Measurements from ENCODE around the gene UBE2S.

Gene UBE2S

DNA sequence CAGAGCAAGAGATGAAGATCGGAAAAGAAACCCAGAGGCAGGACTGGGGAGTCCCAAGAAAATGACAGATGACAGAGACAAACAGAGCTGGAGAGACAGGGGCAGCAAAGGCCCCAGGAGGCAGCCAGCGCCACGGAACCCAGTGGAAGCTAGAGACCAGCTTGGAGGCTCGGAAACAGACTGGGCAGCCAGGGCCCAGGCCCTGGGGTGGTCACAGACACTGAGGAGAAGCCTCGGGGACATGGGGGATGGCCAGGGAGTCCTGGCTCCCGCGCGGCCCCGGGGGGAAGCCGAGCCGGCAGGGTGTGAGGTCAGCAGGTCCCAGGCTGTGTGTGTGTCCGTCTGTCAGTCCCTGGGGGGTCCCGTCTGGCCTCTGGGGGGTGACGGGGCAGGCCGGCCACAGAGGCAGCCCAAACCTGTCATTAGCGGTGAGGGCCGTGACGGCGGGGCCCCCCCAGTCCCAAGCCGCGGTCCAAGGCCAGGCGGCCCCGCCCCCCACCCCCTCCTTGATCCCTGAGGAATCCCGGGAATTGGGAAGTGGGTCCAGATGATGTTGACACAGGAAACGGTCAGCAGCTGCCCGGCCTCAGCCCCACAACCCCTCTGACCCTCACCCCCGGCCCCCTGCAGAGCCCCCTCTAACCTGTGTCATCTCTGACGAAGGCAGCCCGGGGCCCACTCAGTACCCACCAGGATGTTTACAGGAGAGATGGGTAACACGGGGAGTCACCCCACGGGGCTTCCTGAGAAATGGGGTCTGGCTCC, 33.4 kb downstream of the UBE2S start:
- TF ChIP-seq, protein P1, sequence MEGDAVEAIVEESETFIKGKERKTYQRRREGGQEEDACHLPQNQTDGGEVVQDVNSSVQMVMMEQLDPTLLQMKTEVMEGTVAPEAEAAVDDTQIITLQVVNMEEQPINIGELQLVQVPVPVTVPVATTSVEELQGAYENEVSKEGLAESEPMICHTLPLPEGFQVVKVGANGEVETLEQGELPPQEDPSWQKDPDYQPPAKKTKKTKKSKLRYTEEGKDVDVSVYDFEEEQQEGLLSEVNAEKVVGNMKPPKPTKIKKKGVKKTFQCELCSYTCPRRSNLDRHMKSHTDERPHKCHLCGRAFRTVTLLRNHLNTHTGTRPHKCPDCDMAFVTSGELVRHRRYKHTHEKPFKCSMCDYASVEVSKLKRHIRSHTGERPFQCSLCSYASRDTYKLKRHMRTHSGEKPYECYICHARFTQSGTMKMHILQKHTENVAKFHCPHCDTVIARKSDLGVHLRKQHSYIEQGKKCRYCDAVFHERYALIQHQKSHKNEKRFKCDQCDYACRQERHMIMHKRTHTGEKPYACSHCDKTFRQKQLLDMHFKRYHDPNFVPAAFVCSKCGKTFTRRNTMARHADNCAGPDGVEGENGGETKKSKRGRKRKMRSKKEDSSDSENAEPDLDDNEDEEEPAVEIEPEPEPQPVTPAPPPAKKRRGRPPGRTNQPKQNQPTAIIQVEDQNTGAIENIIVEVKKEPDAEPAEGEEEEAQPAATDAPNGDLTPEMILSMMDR (IDR thresholded peaks at IDR 0.05) = no peak
- Histone ChIP-seq H3K4me3 (no peak overlapping the region), H3K9me3 (no peaks in the 10 kb centered on the region), H3K27ac (no peak overlapping the region), H3K36me3 (no peaks in the 10 kb centered on the region), H3K27me3 (peaks cover 4 to 87% of the 10 kb centered on the region in 2 donors), H3K4me1 (peaks cover 0 to 25% (median 17%) of the 10 kb centered on the region in 4 donors)
- no peak for DNase-seq
- intact Hi-C loops (cut with DNase I; ENCODE audit: low total_unique reads) = no loop called here

DNA sequence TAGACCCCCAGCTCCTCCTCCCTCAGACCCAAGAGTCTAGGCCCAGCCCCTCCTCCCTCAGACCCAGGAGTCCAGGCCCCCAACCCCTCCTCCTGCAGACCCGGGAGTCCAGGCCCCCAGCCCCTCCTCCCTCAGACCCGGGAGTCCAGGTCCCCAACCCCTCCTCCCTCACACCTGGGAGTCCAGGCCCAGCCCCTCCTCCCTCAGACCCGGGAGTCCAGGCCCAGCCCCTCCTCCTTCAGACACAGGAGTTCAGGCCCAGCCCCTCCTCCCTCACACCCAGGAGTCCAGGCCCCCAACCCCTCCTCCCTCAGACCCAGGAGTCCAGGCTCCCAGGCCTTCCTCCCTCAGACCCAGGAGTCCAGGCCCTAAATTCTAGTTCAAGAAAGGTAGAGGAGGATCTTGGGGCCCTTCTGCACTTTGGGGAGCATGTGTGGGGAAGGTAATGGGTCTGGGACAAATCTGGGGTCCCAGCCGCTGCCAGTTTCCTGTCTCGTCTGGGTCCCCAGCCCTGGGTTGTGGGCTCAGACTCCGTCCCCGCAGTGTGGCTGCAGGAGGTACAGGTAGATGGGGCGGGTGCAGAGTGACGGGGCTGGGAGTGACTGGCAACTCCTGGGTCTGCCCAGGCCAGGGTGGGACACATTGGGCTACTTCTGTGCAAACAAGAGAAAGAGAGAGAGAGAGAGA, 34.1 kb downstream of the UBE2S start:
- no peaks in the 10 kb centered on the region for H3K9me3 ChIP-seq
- H3K27me3 ChIP-seq = peaks cover 4 to 95% of the 10 kb centered on the region in 2 donors
- no peaks in the 10 kb centered on the region for H3K36me3 ChIP-seq
- peaks cover 0 to 32% (median 20%) of the 10 kb centered on the region in 4 donors for H3K4me1 ChIP-seq
- DNase-seq = no peak
- TF ChIP-seq, protein P1 (IDR thresholded peaks at IDR 0.05) = no peak
- no peak overlapping the region for H3K27ac ChIP-seq
- intact Hi-C loops (cut with DNase I; ENCODE audit: low total_unique reads) = no loop called here
- H3K4me3 ChIP-seq = no peak overlapping the region

DNA sequence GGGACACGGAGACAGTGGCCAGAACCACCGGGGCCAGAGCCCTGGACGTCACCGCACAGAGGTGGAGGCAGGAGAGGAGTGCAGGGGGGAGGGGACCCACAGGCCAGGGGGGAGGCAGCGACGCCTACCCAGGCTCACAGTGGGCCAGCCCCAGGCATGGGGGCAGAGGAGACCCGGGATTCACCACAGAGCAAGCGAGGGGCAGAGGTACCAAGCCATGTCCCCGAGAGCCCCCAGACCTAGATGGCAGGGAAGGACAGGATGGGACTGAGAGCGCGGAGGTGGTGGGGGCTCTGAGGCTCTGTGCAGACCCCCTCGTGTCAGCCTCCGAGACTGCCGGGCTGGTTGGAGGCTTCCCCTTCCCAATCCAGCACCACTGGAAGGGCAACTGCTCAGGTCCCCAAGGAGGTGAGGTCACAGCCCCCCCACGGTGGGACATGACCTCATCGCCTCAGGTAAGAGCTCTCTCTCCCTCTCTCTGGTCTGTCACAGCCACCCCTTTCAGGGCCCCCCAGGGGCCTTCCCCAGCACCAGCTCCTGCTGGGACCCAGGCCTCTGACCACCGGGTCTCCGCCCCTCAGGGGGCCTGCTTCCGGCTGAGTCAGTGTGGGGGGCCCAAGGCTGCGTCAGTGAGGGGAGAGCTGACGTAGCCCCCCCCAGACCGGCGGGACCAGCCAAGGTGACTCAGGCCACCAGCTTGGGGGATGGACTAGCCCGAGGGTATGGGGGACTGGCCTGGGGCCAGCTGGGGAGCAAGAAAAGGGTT, 35.1 kb downstream of the UBE2S start:
- Histone ChIP-seq H3K9me3 (no peaks in the 10 kb centered on the region), H3K27ac (no peak overlapping the region), H3K27me3 (peaks cover 4 to 99% of the 10 kb centered on the region in 2 donors), H3K36me3 (no peaks in the 10 kb centered on the region), H3K4me1 (peaks cover 0 to 34% (median 20%) of the 10 kb centered on the region in 4 donors), H3K4me3 (no peak overlapping the region)
- TF ChIP-seq, protein P1 (IDR thresholded peaks at IDR 0.05) = no peak
- intact Hi-C loops (cut with DNase I; ENCODE audit: low total_unique reads) = no loop called here
- no peak for DNase-seq

DNA sequence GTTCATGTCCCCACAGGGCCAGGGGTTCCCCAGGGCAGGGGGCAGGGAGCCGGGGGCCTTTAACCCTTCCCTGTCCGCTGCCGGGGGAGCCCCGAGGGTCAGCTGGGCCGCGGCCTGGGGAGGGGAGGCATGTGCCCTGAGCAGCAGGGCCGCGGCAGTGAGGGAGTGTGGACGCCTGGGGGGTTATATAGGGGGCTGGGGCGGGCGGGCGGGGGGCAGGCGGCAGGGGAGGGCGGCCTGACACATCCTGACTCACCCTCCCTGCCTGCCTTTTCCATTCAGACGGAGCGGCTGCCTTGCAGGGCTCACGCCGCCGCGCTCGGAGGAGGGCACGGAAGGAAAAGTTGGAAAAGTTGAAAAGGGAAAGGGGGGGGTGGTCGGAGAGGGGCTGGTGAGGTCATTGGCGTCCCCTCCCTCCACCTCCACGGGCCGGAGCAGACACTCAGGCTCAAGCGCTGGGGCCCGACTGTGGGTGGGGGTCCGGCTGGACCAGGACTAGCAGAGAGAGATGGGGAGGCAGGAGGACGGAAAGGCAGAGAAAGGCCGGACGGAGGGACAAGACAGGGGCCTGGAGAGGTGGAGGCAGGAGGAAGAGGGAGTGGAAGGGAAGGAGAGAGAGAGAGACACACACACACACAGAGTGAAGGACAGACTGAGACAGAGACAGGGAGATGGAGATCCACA, 37.1 kb downstream of the UBE2S start, which contains the start of gene IL11:
Gene IL11 (minus strand): TSS at position 159 of the 684 bp plus-strand sequence. CDS start 153 bp downstream, at position 6.
- H3K4me1 ChIP-seq = peaks cover 0 to 34% (median 20%) of the 10 kb centered on the region in 4 donors
- peak within 1 kb of the TSS in 1 of 2 donors; percentile 31 for H3K4me3 ChIP-seq
- no peaks in the 10 kb centered on the region for H3K36me3 ChIP-seq
- H3K27ac ChIP-seq = no peak within 1 kb of the TSS
- no peaks in the 10 kb centered on the region for H3K9me3 ChIP-seq
- no peak for DNase-seq
- TF ChIP-seq, protein P1 (IDR thresholded peaks at IDR 0.05) = no peak
- H3K27me3 ChIP-seq = peaks cover 2 to 90% of the 10 kb centered on the region in 2 donors
- intact Hi-C loops (cut with DNase I; ENCODE audit: low total_unique reads) = no loop called here

Measured in tibial artery (tissue), 4 donors.